Activated CD8-positive, alpha-beta memory T cell treated with anti-CD3 and anti-CD28 coated beads for 36 hours (primary cell): Measurements from ENCODE around the gene SELENOK. TPM values are rescaled to one million over a fixed set of nuclear protein-coding genes. Genes with fewer than 3 reads are reported as not detected.
"Not testable (repeated sequence)": the region's sequence is repeated elsewhere in the genome, so short reads cannot be mapped to it uniquely, and the experiment has no call there.

Experiments used
- CTCF ChIA-PET: fragments of 350-600 bp; sonication (Branson Sonifier 250); formaldehyde crosslinking; loops from one replicate; lab custom pipeline; 2021; ENCODE audit warnings: antibody characterized with exemption; lab: Charles Lee
- POLR2A ChIA-PET: fragments of 350-600 bp; sonication (Branson Sonifier 250); formaldehyde crosslinking; loops from one replicate; lab custom pipeline; 2021; ENCODE audit warnings: antibody characterized with exemption; lab: Charles Lee
- total RNA-seq, 2 experiments: library from RNA; stranded (reverse); gene quantifications; one replicate each; pipeline ENCODE4 v1.2.3, GENCODE V29; 2021

Gene SELENOK
- total RNA-seq: 10 to 100 TPM; 51.5 to 52.4 TPM

DNA sequence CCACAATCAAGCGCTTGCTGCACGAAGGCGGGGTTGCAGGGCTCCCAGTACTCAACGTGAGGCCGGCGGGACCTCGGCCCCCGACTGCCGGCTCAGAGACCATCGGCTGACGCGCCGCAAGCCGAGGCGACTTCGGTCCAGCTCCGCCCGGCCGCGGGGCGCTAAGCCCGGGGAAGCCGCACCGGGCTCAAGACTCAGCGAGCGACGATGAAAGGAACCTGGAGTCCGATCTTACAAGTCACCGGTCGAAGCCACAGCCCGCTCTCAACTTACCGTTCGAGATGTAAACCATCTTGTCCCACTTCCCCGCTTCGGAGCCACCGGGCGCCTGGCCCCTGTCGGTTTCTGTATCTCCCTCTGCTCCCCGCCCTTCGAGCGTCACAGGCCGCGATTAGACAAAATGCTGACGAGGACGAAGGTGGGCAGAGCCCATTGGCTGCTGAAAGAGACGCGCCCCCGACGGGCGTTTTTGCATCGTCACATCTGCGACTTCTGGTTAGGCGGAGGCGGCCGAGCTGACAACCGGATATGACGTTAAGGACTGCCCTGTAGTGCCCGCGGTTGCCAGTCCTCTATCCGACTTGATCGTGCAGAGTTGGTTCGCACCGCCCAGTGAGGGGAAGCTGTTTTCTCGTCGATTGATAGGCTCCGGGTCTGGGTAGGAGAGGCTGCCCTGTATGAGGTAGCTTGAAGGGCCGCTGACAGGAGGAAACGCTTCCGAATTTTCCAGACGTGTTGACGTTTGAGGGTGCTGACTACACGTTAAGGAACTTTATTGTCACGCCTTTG lies at the start of gene SELENOK:
Gene SELENOK (minus strand): TSS at position 363 of the 789 bp plus-strand sequence.
- ChIA-PET POLR2A (interaction anchor here (1.0 to 2.5 kb wide), 3 partner anchors 10 to 545 kb away, joined by 3 to 14 read pairs (median 4); partner anchors contain the start of genes ACTR8 and DCP1A), CTCF (no interaction called here)

DNA sequence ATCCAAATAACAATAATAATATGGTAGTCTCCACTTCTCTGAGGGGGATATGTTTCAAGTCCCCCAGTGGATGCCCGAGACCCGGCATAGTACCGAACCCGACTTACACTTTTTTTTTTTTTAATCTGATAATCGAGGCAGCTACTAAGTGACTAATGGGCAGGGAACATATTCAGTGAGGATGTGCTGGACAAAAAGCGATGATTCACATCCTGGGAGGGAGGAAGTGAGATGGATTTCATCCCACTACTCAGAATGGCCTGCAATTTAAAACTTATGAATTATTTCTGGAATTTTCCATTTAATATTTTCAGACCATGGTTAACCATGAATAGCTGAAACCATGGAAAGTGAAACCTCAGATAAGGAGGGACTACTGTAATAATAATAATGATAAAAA lies 49.5 kb upstream of the SELENOK start:
- ChIA-PET POLR2A (no interaction called here), CTCF (no interaction called here)

DNA sequence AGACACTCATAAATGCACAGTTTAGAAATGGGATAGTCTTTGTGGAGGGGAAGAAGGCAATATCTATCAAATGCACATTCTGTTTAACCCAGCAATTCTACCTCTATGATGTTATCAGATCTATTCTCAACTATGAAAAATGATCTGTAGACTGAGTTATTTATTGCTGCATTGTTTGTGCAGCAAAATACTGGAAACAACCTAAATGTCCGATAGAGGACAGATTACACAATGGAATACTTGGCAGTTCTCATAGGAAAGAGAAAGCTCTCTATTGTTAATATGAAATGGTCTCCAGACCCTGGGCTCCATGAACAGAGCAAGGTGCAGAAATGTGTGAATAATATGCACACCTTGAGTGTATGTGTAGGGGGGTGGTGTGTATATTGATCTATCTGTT lies 49.0 kb upstream of the SELENOK start:
- CTCF ChIA-PET: no interaction called here
- POLR2A ChIA-PET: no interaction called here

DNA sequence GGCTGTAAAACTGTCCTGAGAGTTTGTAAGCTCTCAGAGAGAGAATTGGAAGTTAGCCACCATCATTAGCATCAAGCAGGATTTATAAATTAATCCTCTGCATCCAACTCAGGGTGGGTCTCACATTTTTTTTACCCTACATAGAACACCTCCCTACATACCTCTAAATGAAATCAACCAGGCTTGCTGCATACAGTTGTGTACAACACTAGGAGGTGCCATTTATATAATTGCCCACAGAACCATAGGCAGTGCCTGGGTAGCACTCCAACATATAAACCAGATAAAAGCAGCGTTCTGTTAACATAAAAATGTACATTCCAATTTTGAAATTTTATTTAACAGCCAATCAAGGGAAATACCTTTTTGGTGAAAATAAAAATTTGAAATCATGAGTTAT lies 48.2 kb upstream of the SELENOK start:
- ChIA-PET POLR2A (no interaction called here), CTCF (interaction anchor here (1.7 kb wide), 1 partner anchor 11 kb away, joined by 5 read pairs; no protein-coding TSS in a partner anchor)

DNA sequence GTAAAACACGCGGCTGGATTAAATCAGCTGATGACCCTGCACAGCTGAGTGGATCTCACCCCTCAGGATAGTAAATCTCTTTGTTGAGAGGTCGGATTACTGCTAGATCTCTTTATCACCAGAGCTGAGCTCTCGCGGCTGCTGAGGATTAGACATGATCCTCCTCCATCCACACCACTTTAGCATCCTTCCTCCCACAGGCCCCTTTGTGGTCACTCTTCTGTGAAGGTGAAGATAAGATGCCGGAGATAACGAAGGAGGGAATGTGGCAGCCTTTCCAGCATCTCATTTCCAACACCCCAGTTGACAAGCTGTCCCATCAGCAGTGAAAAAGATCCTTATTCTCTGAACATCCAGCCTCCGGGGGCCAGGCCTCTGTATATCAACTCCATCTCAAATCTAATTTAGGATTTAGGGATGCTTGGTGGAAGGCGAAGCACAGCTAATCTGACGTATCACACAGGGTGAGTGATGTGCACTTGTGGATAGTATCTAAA lies 47.5 kb upstream of the SELENOK start:
- ChIA-PET CTCF (interaction anchor here (1.4 to 1.7 kb wide), 2 partner anchors 10 to 19 kb away, joined by 3 to 5 read pairs; no protein-coding TSS in a partner anchor), POLR2A (no interaction called here)

DNA sequence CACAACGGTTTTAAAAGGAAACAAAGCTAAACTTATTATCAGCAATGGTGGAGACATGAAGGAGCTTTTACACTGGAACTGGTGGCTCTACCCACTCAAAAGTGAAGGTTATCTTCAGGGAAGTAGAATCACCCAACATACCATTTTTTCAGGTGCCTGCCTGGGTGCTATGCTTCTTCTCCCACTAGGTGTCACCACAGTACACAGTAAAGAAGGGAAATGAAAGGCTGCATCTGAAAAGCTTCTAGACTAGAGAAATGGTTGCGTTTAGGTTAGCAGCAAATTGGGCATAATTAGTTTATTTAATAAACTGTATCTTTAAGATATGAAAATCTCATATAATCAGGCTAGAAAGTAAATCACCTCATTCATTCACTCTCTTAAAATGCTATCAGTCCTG lies 47.0 kb upstream of the SELENOK start:
- CTCF ChIA-PET: interaction anchor here (1.4 to 1.7 kb wide), 2 partner anchors 10 to 19 kb away, joined by 3 to 5 read pairs; no protein-coding TSS in a partner anchor
- POLR2A ChIA-PET: no interaction called here

DNA sequence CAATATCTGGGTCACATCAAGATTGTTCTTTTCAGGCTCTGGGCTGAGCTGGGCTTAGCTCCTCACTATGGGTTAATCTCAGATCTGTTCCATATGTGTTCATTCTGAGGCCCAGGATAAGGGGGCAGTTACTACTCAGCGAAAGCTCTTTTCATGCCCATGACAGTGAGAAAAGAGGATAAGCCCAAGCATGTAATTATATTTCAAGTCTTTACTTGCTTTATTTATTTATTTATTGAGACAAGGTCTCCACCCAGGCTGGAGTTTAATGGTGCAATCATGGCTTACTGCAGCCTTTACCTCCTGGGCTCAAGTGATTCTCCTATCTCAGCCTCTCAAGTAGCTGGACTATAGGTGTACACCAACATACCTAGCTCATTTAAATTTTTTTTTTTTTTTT lies 44.7 kb upstream of the SELENOK start:
- CTCF ChIA-PET: interaction anchor here (0.7 kb wide), 1 partner anchor 120 kb away, joined by 3 read pairs; no protein-coding TSS in a partner anchor
- POLR2A ChIA-PET: interaction anchor here (0.6 kb wide), 1 partner anchor 73 kb away, joined by 4 read pairs; no protein-coding TSS in a partner anchor

DNA sequence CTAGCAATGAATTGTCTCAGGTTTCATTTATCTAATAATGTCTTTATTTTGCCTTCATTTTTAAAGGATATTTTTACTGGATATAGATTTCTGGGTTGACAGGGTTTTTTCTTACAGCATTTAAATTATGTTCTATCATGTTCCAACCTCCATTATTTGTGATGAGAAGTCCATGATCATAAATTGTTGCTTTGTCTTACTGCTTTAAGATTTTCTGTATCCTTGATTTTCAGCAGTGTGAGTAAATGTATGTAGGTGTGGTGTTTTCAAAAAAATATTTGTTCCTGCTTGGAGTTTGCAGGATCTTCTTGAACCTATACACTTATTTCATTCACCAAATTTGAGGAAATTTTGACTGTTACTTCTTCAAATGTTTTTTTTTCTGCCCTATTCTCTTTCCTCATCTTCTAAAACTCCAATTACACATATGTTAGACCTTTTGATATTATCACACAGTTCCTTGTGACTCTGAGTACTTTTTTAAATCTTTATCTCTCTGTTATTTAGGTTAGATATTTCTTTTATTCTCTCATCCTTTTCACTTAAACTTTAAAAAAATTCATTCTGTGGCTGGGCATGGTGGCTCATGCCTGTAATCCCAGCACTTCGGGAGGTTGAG lies 43.7 kb upstream of the SELENOK start:
- POLR2A ChIA-PET: no interaction called here
- CTCF ChIA-PET: no interaction called here

DNA sequence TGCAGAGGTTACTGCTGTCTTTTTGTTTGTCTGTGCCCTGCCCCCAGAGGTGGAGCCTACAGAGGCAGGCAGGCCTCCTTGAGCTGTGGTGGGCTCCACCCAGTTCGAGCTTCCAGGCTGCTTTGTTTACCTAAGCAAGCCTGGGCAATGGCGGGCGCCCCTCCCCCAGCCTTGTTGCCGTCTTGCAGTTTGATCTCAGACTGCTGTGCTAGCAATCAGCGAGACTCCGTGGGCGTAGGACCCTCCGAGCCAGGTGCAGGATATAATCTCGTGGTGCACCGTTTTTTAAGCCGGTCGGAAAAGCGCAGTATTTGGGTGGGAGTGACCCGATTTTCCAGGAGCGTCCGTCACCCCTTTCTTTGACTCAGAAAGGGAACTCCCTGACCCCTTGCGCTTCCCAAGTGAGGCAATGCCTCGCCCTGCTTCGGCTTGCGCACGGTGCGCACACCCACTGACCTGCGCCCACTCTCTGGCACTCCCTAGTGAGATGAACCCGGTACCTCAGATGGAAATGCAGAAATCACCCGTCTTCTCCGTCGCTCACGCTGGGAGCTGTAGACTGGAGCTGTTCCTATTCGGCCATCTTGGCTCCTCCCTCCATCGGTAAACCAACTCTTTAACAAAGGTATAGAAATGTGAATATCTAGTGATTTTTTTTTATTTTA lies 35.7 kb upstream of the SELENOK start:
- CTCF ChIA-PET, POLR2A ChIA-PET: not testable (repeated sequence)

DNA sequence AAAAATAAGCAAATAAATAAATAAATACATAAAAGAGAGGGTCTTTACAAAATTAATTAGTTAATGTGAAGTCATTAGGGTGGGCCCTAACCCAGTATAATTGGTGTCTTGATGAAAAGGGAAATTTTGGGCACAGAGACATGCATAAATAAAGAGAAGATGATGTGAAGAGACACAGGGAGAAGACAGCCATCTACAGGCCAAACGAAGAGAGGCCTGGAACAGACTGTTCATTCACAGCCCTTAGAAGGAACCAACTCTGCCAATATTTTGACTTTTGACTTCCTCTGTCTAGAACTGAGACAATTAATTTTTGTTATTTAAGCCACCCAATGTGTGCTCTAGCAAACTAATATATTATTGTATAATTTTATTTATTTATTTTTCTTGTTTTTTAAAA lies 29.6 kb upstream of the SELENOK start:
- ChIA-PET CTCF (no interaction called here), POLR2A (no interaction called here)

DNA sequence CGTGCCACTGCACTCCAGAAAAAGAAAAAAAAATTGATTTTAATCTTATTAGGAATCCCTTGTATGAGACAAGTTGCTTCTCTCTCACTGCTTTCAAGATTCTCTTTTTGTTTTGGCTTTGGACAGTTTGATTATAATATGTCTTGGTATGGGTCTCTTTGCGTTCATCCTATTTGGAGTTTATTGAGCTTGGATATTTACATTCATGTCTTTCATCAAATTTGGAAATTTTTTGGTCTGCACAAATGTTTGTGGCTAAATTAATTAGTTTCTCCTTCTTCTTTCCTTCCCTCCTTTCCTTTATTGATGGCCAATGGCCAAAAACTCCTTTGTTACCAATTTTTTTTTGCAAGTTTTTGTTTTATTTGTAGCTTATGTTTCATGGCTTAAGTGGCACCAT lies 28.1 kb upstream of the SELENOK start:
- CTCF ChIA-PET: no interaction called here
- POLR2A ChIA-PET: no interaction called here

DNA sequence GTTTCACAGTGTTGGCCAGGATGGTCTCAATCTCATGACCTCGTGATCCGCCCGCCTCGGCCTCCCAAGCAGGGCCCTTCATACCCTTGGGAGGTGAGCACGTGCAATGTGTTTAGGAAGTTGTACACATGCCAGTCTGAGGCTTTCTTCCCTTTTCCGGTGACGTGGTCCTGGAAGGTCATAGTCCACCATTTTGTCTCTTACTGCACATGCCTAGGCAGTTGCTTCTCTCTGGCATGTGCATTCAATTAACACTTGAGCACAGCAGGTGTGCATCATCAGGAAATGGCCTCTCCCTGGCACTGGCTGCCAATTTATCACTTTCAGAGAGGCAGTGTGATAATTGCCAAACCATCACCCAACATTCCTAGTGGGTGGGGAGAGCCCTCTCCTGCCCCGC lies 21.7 kb upstream of the SELENOK start:
- ChIA-PET POLR2A (no interaction called here), CTCF (interaction anchor here (0.7 kb wide), 1 partner anchor 297 kb away, joined by 3 read pairs; no protein-coding TSS in a partner anchor)

DNA sequence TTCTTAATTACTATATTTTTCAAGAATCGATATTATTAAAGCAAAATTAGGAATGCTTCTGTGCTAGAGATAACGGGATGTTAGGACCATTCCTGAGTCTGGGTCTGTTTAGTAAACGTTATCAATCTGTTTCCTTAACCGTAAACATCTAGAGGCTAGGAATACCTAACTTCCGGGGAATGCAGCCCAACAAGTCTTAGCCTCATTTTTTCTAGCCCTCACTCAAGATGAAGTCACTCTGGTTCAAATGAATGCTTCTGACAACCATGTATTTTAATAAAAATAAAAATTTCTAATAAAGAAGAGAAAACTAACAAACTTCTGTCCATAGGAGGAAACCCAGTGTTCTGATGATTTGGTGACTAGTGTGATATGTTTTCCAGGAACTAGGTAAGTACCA lies 11.1 kb upstream of the SELENOK start:
- CTCF ChIA-PET: no interaction called here
- POLR2A ChIA-PET: no interaction called here

DNA sequence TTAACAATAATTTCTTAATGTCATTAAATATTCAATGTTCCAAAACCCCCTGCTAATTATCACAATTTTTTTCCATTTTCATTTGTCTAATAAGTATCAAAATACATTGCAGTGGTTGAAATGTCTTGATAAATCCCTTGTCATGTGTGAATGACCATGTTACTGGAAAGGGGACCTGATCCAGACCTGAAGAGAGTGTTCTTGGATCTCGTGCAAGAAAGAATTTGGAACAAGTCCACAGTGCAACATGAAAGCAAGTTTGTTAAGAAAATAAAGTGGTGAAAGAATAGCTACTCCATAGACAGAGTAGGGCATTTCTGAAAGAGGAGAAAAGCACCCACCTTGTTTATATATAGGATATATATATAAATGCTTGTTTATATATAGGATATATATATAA lies 10.4 kb upstream of the SELENOK start:
- ChIA-PET POLR2A (no interaction called here), CTCF (no interaction called here)

DNA sequence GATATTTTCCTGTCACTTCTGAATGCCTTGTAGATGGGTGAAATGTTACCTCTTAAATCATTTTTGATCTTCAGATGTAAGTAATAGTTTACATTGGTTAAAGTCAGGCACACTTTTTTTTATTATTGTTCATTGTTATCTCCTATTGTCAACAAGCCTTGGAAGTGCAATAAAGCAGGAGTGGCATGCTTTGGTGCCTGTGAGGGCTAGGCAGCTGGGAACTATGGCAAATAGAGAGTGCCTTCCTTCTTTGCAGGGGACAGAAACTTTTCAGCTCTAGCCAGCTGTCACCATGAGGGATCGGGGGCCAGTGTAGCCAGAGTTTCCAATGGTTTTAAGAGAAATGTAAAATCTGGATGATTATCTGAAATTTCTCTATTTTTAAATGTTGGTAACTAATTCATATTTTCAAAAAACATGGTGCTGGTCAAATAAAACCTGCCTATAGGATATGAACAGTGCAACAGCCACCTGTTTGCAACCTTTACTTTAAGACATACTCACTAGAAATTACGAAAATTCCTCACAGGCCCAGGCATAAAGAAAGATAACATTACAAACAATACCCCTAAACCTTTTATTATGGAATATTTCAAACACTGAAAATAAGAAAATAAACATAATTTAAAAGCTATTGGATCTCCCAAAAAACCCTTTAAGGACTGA lies 9.1 kb upstream of the SELENOK start:
- ChIA-PET CTCF (no interaction called here), POLR2A (no interaction called here)

DNA sequence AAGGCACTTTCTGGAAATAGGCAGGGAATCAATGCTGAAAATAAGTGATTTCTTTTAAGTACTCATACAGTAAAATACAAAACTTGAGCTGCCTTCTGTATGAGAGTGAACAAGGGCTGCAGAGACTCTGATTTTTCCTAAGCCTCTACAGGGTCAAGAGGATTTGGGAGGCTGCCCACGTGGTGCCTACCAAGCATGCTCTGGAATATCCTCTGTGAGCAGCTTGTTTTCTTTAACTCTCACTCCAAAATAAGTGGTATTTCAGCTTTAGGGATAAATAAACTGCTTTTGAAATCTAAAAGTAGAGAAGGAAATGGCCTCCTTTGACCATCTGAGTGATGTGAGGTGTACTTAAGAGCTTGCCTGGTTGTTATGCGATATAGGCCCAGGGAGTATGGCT lies 8.1 kb upstream of the SELENOK start:
- POLR2A ChIA-PET: no interaction called here

DNA sequence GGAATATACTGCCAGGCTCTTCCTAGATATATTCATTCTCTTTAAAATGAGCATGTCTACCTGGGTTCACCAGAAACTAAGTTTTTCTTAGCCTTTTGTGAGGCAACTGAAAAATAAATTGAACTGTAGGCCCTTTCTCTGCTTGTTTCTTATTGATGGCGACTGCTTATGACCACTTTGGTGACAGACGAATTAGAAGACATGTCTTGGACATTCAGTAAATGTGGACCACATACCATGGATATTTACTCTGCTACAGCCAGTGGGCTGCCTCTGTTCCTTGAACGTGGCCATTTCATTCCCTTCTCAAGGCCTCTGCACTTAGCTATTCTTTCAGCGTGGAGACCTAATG lies 603 bp upstream of the SELENOK start:
- CTCF ChIA-PET: no interaction called here
- POLR2A ChIA-PET: interaction anchor here (1.0 to 2.5 kb wide), 3 partner anchors 10 to 545 kb away, joined by 3 to 14 read pairs (median 4); partner anchors contain the start of genes ACTR8 and DCP1A

More for the DNA sequence above, 8.1 kb upstream of the SELENOK start:
- CTCF ChIA-PET: no interaction called here

DNA sequence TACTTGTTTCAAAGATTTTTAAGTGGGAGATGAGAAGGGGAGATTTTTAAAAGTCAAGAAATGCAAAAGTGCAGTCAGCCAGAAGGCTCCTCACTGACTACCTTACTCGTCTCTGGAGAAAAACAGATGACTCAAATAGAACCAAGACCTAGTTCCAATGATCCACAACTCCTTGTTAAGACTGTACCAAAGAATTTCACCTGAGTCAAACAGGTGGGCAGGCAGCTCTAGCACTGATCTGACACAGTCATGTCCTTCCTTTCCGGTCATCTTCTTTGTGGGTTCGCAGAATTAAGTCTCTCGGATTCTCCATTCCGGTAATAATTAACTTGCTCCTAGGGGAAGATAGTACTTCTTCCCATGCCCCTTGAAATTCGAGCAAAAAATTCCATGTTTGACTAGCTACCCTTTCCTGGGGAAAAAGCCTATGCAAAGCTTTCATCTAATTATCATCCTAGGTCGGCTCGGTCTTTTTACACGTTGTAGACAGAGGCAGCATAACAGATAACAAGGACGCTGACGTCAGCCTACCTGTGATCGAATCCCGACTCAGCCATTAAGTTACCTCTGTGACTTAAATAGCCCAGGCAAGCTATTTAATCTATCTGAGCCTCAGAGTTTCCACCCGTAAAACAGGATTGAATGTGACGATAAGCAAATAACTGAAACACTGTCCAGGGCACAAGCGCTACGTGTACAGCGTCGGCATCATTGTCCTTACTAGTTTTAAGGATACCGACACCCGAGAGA lies 758 bp downstream of the SELENOK start:
- ChIA-PET CTCF (interaction anchor here (0.6 to 1.1 kb wide), 2 partner anchors 11 to 541 kb away, joined by 4 to 5 read pairs; no protein-coding TSS in a partner anchor), POLR2A (interaction anchor here (1.5 to 2.5 kb wide), 2 partner anchors 9 to 544 kb away, joined by 4 to 14 read pairs; partner anchors contain the start of genes ACTR8 and DCP1A)
